Karpas-422 (cell line): ENCODE measurements around the gene IVL. TPM values are rescaled to one million over a fixed set of nuclear protein-coding genes. Genes with fewer than 3 reads are reported as not detected.

ENCODE experiments used
- DNase-seq: peaks from one replicate; pipeline ENCODE4 v3.0.0-alpha.2; 2015
- H2AFZ ChIP-seq: fragments of 200-600 bp; sonication (generic); 2 replicates; pipeline ENCODE4 v1.6.1; 2014; ENCODE audit warnings: antibody characterized with exemption, low read length, mixed read lengths
- H3K27ac ChIP-seq: fragments of 200-600 bp; sonication (generic); 2 replicates; pipeline ENCODE4 v1.5.1; 2014; ENCODE audit warnings: mild to moderate bottlenecking, low read length, moderate library complexity
- H3K27me3 ChIP-seq: fragments of 200-600 bp; sonication (generic); 2 replicates; pipeline ENCODE4 v1.6.1; 2014; ENCODE audit warnings: low read length, mixed read lengths
- H3K36me3 ChIP-seq: fragments of 200-600 bp; sonication (generic); 2 replicates; pipeline ENCODE4 v1.6.1; 2014; ENCODE audit warnings: low read length, mixed read lengths; ENCODE audit not compliant: insufficient read depth
- H3K4me1 ChIP-seq: fragments of 200-600 bp; sonication (generic); 2 replicates; pipeline ENCODE4 v1.6.1; 2014; ENCODE audit warnings: mild to moderate bottlenecking, low read length, mixed read lengths
- H3K4me2 ChIP-seq: fragments of 200-600 bp; sonication (generic); 2 replicates; pipeline ENCODE4 v1.6.1; 2014; ENCODE audit warnings: low read length, low read depth, mild to moderate bottlenecking; ENCODE audit not compliant: poor library complexity, severe bottlenecking
- H3K4me3 ChIP-seq: fragments of 200-600 bp; sonication (generic); 2 replicates; pipeline ENCODE4 v1.5.1; 2014; ENCODE audit warnings: mild to moderate bottlenecking, antibody characterized with exemption, low read length, mixed read lengths
- H3K79me2 ChIP-seq: fragments of 200-600 bp; sonication (generic); 2 replicates; pipeline ENCODE4 v1.6.1; 2014; ENCODE audit warnings: mild to moderate bottlenecking, low read length, mixed read lengths
- H3K9ac ChIP-seq: fragments of 200-600 bp; sonication (generic); 2 replicates; pipeline ENCODE4 v1.6.0; 2014; ENCODE audit warnings: low read length
- H3K9me2 ChIP-seq: fragments of 200-600 bp; sonication (generic), shearing (Covaris generic); replicated peaks from 2 replicates; pipeline ENCODE4 v1.6.0; 2014; ENCODE audit warnings: mild to moderate bottlenecking, low read length, moderate library complexity; ENCODE audit not compliant: insufficient read depth
- H3K9me3 ChIP-seq: fragments of 300-700, 200-600 bp; sonication (generic); 2 replicates; pipeline ENCODE4 v1.6.1; 2014; ENCODE audit warnings: low read length, mixed read lengths
- H4K20me1 ChIP-seq: fragments of 200-600 bp; sonication (generic); 2 replicates; pipeline ENCODE4 v1.6.1; 2014; ENCODE audit warnings: mild to moderate bottlenecking, antibody characterized with exemption, low read length, low read depth; ENCODE audit not compliant: insufficient read depth
- total RNA-seq: library from RNA; depleted of rRNA; stranded (reverse); fragments of >200 nt; shearing (Covaris generic); gene quantifications from 2 replicates; pipeline ENCODE4 v1.2.3, GENCODE V29; 2014; ENCODE audit warnings: low replicate concordance; rRNA removed

The IVL gene, protein sequence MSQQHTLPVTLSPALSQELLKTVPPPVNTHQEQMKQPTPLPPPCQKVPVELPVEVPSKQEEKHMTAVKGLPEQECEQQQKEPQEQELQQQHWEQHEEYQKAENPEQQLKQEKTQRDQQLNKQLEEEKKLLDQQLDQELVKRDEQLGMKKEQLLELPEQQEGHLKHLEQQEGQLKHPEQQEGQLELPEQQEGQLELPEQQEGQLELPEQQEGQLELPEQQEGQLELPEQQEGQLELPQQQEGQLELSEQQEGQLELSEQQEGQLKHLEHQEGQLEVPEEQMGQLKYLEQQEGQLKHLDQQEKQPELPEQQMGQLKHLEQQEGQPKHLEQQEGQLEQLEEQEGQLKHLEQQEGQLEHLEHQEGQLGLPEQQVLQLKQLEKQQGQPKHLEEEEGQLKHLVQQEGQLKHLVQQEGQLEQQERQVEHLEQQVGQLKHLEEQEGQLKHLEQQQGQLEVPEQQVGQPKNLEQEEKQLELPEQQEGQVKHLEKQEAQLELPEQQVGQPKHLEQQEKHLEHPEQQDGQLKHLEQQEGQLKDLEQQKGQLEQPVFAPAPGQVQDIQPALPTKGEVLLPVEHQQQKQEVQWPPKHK
- total RNA-seq: not detected in 2 replicates

DNA sequence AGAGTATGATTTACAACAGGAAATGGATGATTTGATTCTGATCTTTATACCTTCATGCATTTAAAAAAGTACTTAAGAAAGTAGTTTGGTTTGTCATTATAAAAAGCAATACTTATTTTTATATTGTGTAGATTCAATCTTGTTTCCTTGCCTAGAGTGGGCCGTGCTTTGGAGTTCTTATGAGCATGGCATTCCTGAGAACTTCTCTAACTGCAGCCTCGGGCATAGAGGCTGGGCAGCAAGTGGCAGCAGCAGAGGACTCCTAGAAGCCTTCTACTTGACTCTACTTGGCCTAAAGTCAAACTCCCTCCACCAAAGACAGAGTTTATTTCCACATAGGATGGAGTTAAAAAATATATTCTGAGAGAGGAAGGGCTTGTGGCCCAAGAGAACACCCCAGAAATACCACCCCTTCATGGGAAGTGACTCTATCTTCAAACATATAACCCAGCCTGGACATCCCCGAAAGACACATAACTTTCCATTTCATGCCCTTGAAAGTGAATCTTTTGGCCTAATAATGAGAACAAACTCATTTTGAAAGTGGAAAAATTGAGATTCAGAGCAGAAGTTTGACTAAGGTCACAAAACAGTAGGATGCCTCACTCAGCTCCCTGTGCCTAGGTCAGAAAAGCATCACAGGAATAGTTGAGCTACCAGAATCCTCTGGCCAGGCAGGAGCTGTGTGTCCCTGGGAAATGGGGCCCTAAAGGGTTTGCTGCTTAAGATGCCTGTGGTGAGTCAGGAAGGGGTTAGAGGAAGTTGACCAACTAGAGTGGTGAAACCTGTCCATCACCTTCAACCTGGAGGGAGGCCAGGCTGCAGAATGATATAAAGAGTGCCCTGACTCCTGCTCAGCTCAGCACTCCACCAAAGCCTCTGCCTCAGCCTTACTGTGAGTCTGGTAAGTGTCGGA lies at the start of gene IVL:
IVL (plus strand) TSS at position 861 of the 916 bp plus-strand sequence. CDS start 1,252 bp downstream, outside the sequence.
- no peaks in the 10 kb centered on the region for H3K9me3 ChIP-seq
- no peaks in the 10 kb centered on the region for H3K27me3 ChIP-seq
- H3K36me3 ChIP-seq: no peaks in the 10 kb centered on the region
- no peaks in the 10 kb centered on the region for H3K4me1 ChIP-seq
- no peak for DNase-seq
- no peak within 1 kb of the TSS for H2AFZ ChIP-seq
- H3K9me2 ChIP-seq: no peaks in the 10 kb centered on the region
- H3K9ac ChIP-seq: no peak within 1 kb of the TSS
- no peaks in the 10 kb centered on the region for H4K20me1 ChIP-seq
- no peaks in the 10 kb centered on the region for H3K79me2 ChIP-seq
- no peak within 1 kb of the TSS for H3K27ac ChIP-seq
- no peak within 1 kb of the TSS for H3K4me3 ChIP-seq
- no peak within 1 kb of the TSS for H3K4me2 ChIP-seq

DNA sequence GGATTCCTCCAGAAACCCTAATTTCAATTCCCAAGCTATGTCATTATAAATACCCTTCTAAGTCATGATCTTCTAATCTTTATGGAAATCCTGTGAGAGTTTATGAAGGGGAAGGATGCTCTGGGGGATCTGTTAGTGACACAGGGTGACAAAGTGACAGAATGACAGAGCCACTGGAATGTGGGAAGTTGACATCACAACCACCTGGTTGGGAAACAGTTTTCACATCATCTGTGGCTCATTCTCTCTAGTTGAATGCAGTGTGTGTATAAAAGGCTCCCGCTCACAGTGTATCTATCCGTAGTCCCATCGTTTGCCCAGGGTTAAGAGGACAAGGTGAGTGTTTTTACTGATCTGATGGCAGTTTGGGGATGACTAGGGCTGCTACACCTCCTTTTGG lies 48.6 kb upstream of the IVL start, which contains the start of gene LCE7A:
LCE7A (plus strand) TSS at position 301 of the 400 bp plus-strand sequence. CDS start 702 bp downstream, outside the sequence.
- Histone ChIP-seq H3K4me2 (no peak within 1 kb of the TSS), H3K4me1 (no peaks in the 10 kb centered on the region), H3K4me3 (no peak within 1 kb of the TSS), H3K9ac (no peak within 1 kb of the TSS), H4K20me1 (no peaks in the 10 kb centered on the region), H3K79me2 (no peaks in the 10 kb centered on the region), H2AFZ (no peak within 1 kb of the TSS), H3K27me3 (no peaks in the 10 kb centered on the region), H3K27ac (no peak within 1 kb of the TSS), H3K36me3 (no peaks in the 10 kb centered on the region), H3K9me2 (no peaks in the 10 kb centered on the region), H3K9me3 (no peaks in the 10 kb centered on the region)
- no peak for DNase-seq

DNA sequence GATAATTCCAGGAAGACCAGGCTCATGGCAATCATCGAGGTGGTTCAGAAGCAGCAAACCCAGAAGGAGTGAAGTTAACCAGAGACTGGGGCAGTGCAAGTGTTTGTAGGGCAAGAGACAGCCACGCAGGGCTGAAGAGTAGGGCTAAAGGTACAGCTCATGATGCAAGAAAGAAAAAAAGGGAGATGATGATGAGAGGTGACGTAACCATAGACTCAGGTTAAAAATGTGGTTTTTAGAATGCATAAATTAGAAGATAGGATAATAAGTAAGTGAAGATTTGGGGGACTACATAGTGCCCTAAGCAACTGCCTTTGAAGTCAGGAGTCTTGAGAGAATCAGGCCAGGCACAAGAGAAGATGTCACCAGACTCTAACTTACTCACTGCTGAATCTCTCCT lies 48.2 kb upstream of the IVL start:
- no peaks in the 10 kb centered on the region for H4K20me1 ChIP-seq
- H2AFZ ChIP-seq: no peak overlapping the region
- H3K4me3 ChIP-seq: no peak overlapping the region
- H3K9me3 ChIP-seq: no peaks in the 10 kb centered on the region
- no peaks in the 10 kb centered on the region for H3K27me3 ChIP-seq
- no peaks in the 10 kb centered on the region for H3K79me2 ChIP-seq
- no peaks in the 10 kb centered on the region for H3K36me3 ChIP-seq
- H3K4me1 ChIP-seq: no peaks in the 10 kb centered on the region
- H3K9ac ChIP-seq: no peak overlapping the region
- DNase-seq: no peak
- no peak overlapping the region for H3K4me2 ChIP-seq
- no peak overlapping the region for H3K27ac ChIP-seq
- H3K9me2 ChIP-seq: no peaks in the 10 kb centered on the region

DNA sequence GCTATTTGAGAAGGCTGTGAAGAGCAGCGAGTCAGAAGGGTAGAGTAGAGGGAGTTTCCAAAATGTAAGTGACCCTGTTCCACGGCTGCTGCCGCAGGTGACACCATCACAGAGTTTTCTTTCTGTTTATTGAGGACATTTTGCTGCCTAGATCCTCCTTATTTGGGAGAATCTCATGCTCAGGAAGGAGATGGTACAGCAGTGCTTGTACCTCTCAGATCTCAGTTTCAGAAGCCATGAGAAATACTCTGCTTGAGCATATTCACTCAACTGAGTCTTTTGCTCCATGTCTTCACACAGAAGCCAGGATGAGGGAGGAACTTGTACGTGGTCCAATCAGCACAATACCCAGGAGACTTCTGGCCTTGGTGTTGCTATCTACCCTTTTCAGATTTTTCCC lies 47.0 kb upstream of the IVL start:
- Histone ChIP-seq H3K27me3 (no peaks in the 10 kb centered on the region), H3K4me2 (no peak overlapping the region), H2AFZ (no peak overlapping the region), H3K9me2 (no peaks in the 10 kb centered on the region), H3K79me2 (no peaks in the 10 kb centered on the region), H3K27ac (no peak overlapping the region), H3K4me3 (no peak overlapping the region), H4K20me1 (no peaks in the 10 kb centered on the region), H3K9me3 (no peaks in the 10 kb centered on the region), H3K9ac (no peak overlapping the region), H3K4me1 (no peaks in the 10 kb centered on the region), H3K36me3 (no peaks in the 10 kb centered on the region)
- no peak for DNase-seq

DNA sequence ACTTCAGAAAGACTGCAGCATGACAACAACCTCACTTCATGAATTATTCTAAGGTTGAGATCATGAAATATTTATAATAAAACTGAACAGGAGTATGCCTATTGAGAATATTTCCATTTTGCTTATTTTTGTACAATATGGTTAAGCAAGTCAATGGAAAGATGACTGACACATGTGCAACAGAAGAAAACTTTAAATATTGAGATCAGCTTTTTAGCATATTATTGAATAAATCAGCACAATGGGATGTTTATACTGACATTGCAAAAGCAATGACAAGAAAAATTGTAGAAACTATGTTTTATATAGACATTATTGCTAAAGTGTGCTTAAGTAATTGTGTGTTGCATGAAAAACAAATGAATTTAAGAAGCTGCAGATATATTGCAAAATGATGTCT lies 43.9 kb upstream of the IVL start:
- no peaks in the 10 kb centered on the region for H3K9me3 ChIP-seq
- H3K4me3 ChIP-seq: no peak overlapping the region
- H3K4me2 ChIP-seq: no peak overlapping the region
- H3K9ac ChIP-seq: no peak overlapping the region
- no peaks in the 10 kb centered on the region for H4K20me1 ChIP-seq
- H3K4me1 ChIP-seq: no peaks in the 10 kb centered on the region
- no peak overlapping the region for H3K27ac ChIP-seq
- H2AFZ ChIP-seq: no peak overlapping the region
- H3K36me3 ChIP-seq: no peaks in the 10 kb centered on the region
- H3K9me2 ChIP-seq: no peaks in the 10 kb centered on the region
- H3K27me3 ChIP-seq: no peaks in the 10 kb centered on the region
- no peak for DNase-seq
- H3K79me2 ChIP-seq: no peaks in the 10 kb centered on the region

DNA sequence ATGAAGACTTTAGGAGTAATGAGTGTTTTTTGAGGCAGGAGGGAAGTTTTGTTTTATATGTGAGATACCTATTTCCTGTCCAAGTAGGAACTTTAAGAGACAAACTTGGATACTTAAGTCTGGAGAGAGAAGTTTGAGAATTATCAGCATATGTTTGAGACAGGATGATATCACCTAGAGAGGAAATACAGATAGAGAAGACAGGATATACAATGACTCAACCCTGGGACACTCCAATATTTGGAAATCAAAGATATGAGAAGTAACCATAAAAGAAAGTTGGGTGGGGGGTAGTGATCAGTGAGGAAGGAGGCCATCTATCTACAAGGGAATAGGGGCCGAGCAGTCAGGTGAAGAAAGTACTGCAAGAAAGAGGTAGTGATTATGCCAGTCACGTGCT lies 42.0 kb upstream of the IVL start:
- H3K9ac ChIP-seq: no peak overlapping the region
- no peaks in the 10 kb centered on the region for H4K20me1 ChIP-seq
- no peaks in the 10 kb centered on the region for H3K79me2 ChIP-seq
- no peaks in the 10 kb centered on the region for H3K9me3 ChIP-seq
- H3K27me3 ChIP-seq: no peaks in the 10 kb centered on the region
- H3K27ac ChIP-seq: no peak overlapping the region
- H3K4me1 ChIP-seq: no peaks in the 10 kb centered on the region
- H3K4me3 ChIP-seq: no peak overlapping the region
- H3K36me3 ChIP-seq: no peaks in the 10 kb centered on the region
- no peak overlapping the region for H2AFZ ChIP-seq
- no peaks in the 10 kb centered on the region for H3K9me2 ChIP-seq
- no peak for DNase-seq
- H3K4me2 ChIP-seq: no peak overlapping the region

DNA sequence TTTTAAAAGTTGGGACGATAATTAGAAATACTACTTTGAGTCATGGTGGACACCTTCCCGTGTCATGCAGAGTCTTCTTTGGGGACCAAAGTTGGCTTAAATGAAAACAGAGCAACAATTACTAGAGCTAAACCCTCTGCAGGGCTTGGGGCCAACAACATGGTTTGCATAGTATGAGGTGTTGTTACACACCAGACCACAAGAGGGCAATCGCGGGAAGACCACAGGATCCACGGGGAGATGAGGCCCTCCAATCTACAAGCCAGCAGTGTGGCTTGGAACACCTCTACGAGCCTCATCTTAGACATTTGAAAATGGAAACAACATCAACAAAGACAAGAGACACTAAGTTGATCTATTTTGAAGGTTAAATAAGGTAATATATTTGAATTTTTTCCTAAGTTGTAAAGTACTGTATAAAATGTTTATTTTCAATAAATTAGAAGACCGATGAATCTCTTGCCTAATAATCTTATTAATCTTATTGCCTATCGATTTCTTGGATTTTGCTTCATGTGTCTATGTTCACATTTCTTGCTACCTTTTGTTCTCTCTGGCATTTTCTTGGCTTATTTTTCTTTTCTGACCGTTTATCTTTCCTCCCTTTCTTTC lies 38.4 kb upstream of the IVL start:
- DNase-seq: peak; percentile 89

More for the DNA sequence above, 38.4 kb upstream of the IVL start:
- H3K27ac ChIP-seq: no peak overlapping the region
- no peaks in the 10 kb centered on the region for H3K27me3 ChIP-seq
- H3K4me1 ChIP-seq: peaks cover 5% of the 10 kb centered on the region; the same call in 1 of the 2 replicates
- H3K79me2 ChIP-seq: no peaks in the 10 kb centered on the region
- no peak overlapping the region for H3K4me2 ChIP-seq
- H2AFZ ChIP-seq: no peak overlapping the region
- no peaks in the 10 kb centered on the region for H4K20me1 ChIP-seq
- no peak overlapping the region for H3K9ac ChIP-seq
- H3K9me3 ChIP-seq: no peaks in the 10 kb centered on the region
- no peaks in the 10 kb centered on the region for H3K9me2 ChIP-seq
- no peaks in the 10 kb centered on the region for H3K36me3 ChIP-seq
- no peak overlapping the region for H3K4me3 ChIP-seq
